H9 (cell line): Measurements from ENCODE around the gene MAP3K1. TPM values are rescaled to one million over a fixed set of nuclear protein-coding genes. Genes with fewer than 3 reads are reported as not detected.

Experiments used
- DNase-seq: peaks from one replicate; pipeline ENCODE4 v3.0.0-alpha.2; 2017
- H2AFZ ChIP-seq: one replicate; pipeline ENCODE4 v1.6.1; 2013; ENCODE audit warnings: mild to moderate bottlenecking, low read length, control low read depth, moderate library complexity
- H2AK5ac ChIP-seq: 2 replicates; pipeline ENCODE4 v1.6.1; 2013; ENCODE audit warnings: low read length, control low read depth, mixed read lengths; ENCODE audit not compliant: insufficient read length
- H2BK120ac ChIP-seq: one replicate; pipeline ENCODE4 v1.6.1; 2013; ENCODE audit warnings: low read depth, mild to moderate bottlenecking, low read length, control low read depth, inconsistent platforms; ENCODE audit not compliant: poor library complexity, severe bottlenecking
- H2BK12ac ChIP-seq: 2 replicates; pipeline ENCODE4 v1.6.1; 2013; ENCODE audit warnings: low read length, control low read depth, mixed read lengths, low read depth; ENCODE audit not compliant: insufficient read length
- H2BK15ac ChIP-seq: 2 replicates; pipeline ENCODE4 v1.6.1; 2013; ENCODE audit warnings: low read depth, low read length, control low read depth
- H2BK20ac ChIP-seq: one replicate; pipeline ENCODE4 v1.6.1; 2013; ENCODE audit warnings: low read depth, mild to moderate bottlenecking, low read length, control low read depth, inconsistent platforms; ENCODE audit not compliant: poor library complexity, severe bottlenecking
- H2BK5ac ChIP-seq: 2 replicates; pipeline ENCODE4 v1.6.1; 2013; ENCODE audit warnings: low read length, control low read depth, mixed read lengths; ENCODE audit not compliant: insufficient read length
- H3K14ac ChIP-seq: 2 replicates; pipeline ENCODE4 v1.6.1; 2013; ENCODE audit warnings: low read length, control low read depth; ENCODE audit not compliant: insufficient read depth
- H3K18ac ChIP-seq: 2 replicates; pipeline ENCODE4 v1.6.1; 2013; ENCODE audit warnings: low read depth, mild to moderate bottlenecking, mixed read lengths, low read length, control low read depth; ENCODE audit not compliant: insufficient read length
- H3K23ac ChIP-seq: 2 replicates; pipeline ENCODE4 v1.6.1; 2013; ENCODE audit warnings: low read length, control low read depth, mixed read lengths, low read depth; ENCODE audit not compliant: insufficient read length
- H3K23me2 ChIP-seq: 2 replicates; pipeline ENCODE4 v1.6.1; 2013; ENCODE audit warnings: low read depth, mild to moderate bottlenecking, mixed read lengths, low read length, control low read depth; ENCODE audit not compliant: insufficient read length, poor library complexity, severe bottlenecking
- H3K27ac ChIP-seq: 2 replicates; pipeline ENCODE4 v1.5.1; 2013; ENCODE audit warnings: low read length, control low read depth, mixed read lengths, low read depth; ENCODE audit not compliant: insufficient read length
- H3K27me3 ChIP-seq: 2 replicates; pipeline ENCODE4 v1.6.1; 2013; ENCODE audit warnings: low read length, control low read depth, inconsistent platforms; ENCODE audit not compliant: insufficient read depth
- H3K4ac ChIP-seq: 2 replicates; pipeline ENCODE4 v1.6.1; 2013; ENCODE audit warnings: low read depth, mild to moderate bottlenecking, control low read depth, inconsistent platforms, low read length, moderate library complexity
- H3K4me1 ChIP-seq: 2 replicates; pipeline ENCODE4 v1.6.1; 2013; ENCODE audit warnings: low read length, control low read depth, inconsistent platforms; ENCODE audit not compliant: insufficient read depth
- H3K4me2 ChIP-seq: 2 replicates; pipeline ENCODE4 v1.6.1; 2013; ENCODE audit warnings: low read length, control low read depth, mixed read lengths; ENCODE audit not compliant: insufficient read length, insufficient read depth
- H3K56ac ChIP-seq: 2 replicates; pipeline ENCODE4 v1.6.1; 2013; ENCODE audit warnings: low read depth, mild to moderate bottlenecking, mixed read lengths, low read length, control low read depth; ENCODE audit not compliant: insufficient read length
- H3K79me1 ChIP-seq: 2 replicates; pipeline ENCODE4 v1.6.1; 2013; ENCODE audit warnings: low read depth, mild to moderate bottlenecking, moderate library complexity, low read length, control low read depth, inconsistent platforms; ENCODE audit not compliant: insufficient read depth, poor library complexity, severe bottlenecking
- H3K79me2 ChIP-seq: 2 replicates; pipeline ENCODE4 v1.6.1; 2013; ENCODE audit warnings: low read length, control low read depth, inconsistent platforms; ENCODE audit not compliant: insufficient read depth
- H3K9ac ChIP-seq: 2 replicates; pipeline ENCODE4 v1.6.1; 2013; ENCODE audit warnings: low read length, control low read depth, mixed read lengths; ENCODE audit not compliant: insufficient read length; ENCODE audit errors: extremely low read depth
- H3K9me3 ChIP-seq: one replicate; pipeline ENCODE4 v1.6.1; 2013; ENCODE audit warnings: low read depth, low read length, inconsistent platforms; ENCODE audit not compliant: control insufficient read depth
- H3T11ph ChIP-seq: one replicate; pipeline ENCODE4 v1.6.1; 2013; ENCODE audit warnings: mild to moderate bottlenecking, low read length, control low read depth, inconsistent platforms
- H4K20me1 ChIP-seq: one replicate; pipeline ENCODE4 v1.6.1; 2013; ENCODE audit not compliant: control insufficient read depth, insufficient read length, insufficient read depth
- H4K5ac ChIP-seq: 2 replicates; pipeline ENCODE4 v1.6.1; 2013; ENCODE audit warnings: low read depth, mild to moderate bottlenecking, mixed read lengths, low read length, control low read depth; ENCODE audit not compliant: insufficient read length
- H4K8ac ChIP-seq: replicated peaks from 2 replicates; pipeline ENCODE4 v1.6.1; 2013; ENCODE audit warnings: low read length, control low read depth, mixed read lengths, low read depth; ENCODE audit not compliant: insufficient read length
- H4K91ac ChIP-seq: 2 replicates; pipeline ENCODE4 v1.6.1; 2013; ENCODE audit warnings: low read depth, mild to moderate bottlenecking, moderate library complexity, mixed read lengths, low read length, control low read depth; ENCODE audit not compliant: insufficient read length
- H3K27ac Mint-ChIP-seq, 3 experiments: 2 replicates in 2 of 3; 3 replicates in 1 of 3; pipeline ENCODE4 v1.8.0; 2020 to 2021; ENCODE audit warnings: mixed read lengths in 3 of 3, mild to moderate bottlenecking in 1 of 3, moderate library complexity in 1 of 3
- H3K27me3 Mint-ChIP-seq: 2 replicates; pipeline ENCODE4 v1.8.0; 2021; ENCODE audit warnings: low read depth, mild to moderate bottlenecking, moderate library complexity, mixed read lengths
- H3K36me3 Mint-ChIP-seq, 3 experiments: 2 replicates in 2 of 3; 3 replicates in 1 of 3; pipeline ENCODE4 v1.8.0; 2020 to 2021; ENCODE audit warnings: low read depth in 3 of 3, mixed read lengths in 3 of 3; ENCODE audit not compliant: insufficient read depth in 1 of 3
- H3K4me1 Mint-ChIP-seq, 2 experiments: 2 replicates each; pipeline ENCODE4 v1.8.0; 2020; ENCODE audit warnings: mixed read lengths in 2 of 2
- H3K4me3 Mint-ChIP-seq, 2 experiments: 2 replicates in 1 of 2; 3 replicates in 1 of 2; pipeline ENCODE4 v1.8.0; 2020 to 2021; ENCODE audit warnings: mild to moderate bottlenecking in 2 of 2, mixed read lengths in 2 of 2, moderate library complexity in 1 of 2
- H3K9me3 Mint-ChIP-seq, 2 experiments: 2 replicates in 1 of 2; 3 replicates in 1 of 2; pipeline ENCODE4 v1.8.0; 2020; ENCODE audit warnings: mild to moderate bottlenecking in 2 of 2, mixed read lengths in 2 of 2, moderate library complexity in 1 of 2
- CTCF ChIP-seq: fragments of 200-600 bp; sonication (generic); conservative IDR thresholded peaks from 3 replicates; pipeline ENCODE4 v1.8.0; 2021; ENCODE audit warnings: antibody characterized with exemption, mild to moderate bottlenecking
- WGBS: extraction: QIAGEN DNeasy Blood & Tissue Kit; methylation state at CpG from one replicate; pipeline ENCODE4 v1.1.7; 2013; ENCODE audit warnings: missing lambda C conversion rate, low lambda C conversion rate, mixed read lengths; ENCODE audit not compliant: insufficient read length; ENCODE audit errors: extremely low coverage; 5-methylcytosine and 5-hydroxymethylcytosine counted together
- total RNA-seq: library from RNA; stranded (reverse); gene quantifications from 2 replicates; pipeline ENCODE4 v1.2.1, GENCODE V29; 2021

Gene MAP3K1
- total RNA-seq, 1 experiment from 2014 or later, result 11.1 TPM

- no peak overlapping the region for H2BK20ac ChIP-seq
- H3K14ac ChIP-seq, result no peak overlapping the region
- peaks cover 33 to 34% of the 10 kb centered on the region in 2 experiments for H3K4me1 Mint-ChIP-seq
- no peaks in the 10 kb centered on the region; a peak in 1 of 7 replicates for H3K36me3 Mint-ChIP-seq
- no CpG with 5 or more reads among the region's 3 CpGs for WGBS
- H4K20me1 ChIP-seq, result no peaks in the 10 kb centered on the region
- H3K23ac ChIP-seq, result no peak overlapping the region
- no peak for TF ChIP-seq CTCF
- H3K4ac ChIP-seq, result no peak overlapping the region
- peaks cover 2% of the 10 kb centered on the region for H3K79me1 ChIP-seq
- no peak overlapping the region for H2AFZ ChIP-seq
- H2AK5ac ChIP-seq, result no peak overlapping the region
- H3K18ac ChIP-seq, result no peak overlapping the region
- no peak overlapping the region for H2BK5ac ChIP-seq
- no peak overlapping the region for H3T11ph ChIP-seq
- DNase-seq, result no peak
- no peak overlapping the region for H4K8ac ChIP-seq
- H3K4me2 ChIP-seq, result no peak overlapping the region
- H3K9me3 Mint-ChIP-seq, result no peaks in the 10 kb centered on the region
- no peak overlapping the region for H2BK12ac ChIP-seq
- no peak overlapping the region for H3K27ac Mint-ChIP-seq
- H3K56ac ChIP-seq, result no peak overlapping the region
- no peak overlapping the region for H3K4me3 Mint-ChIP-seq
- no peaks in the 10 kb centered on the region for H3K27me3 ChIP-seq
- no peaks in the 10 kb centered on the region for H3K23me2 ChIP-seq
- H4K91ac ChIP-seq, result no peak overlapping the region
- peaks cover 11% of the 10 kb centered on the region; the same call in 1 of the 2 replicates for H3K79me2 ChIP-seq
- H2BK15ac ChIP-seq, result no peak overlapping the region
- H3K9me3 ChIP-seq, result no peaks in the 10 kb centered on the region
- H2BK120ac ChIP-seq, result no peak overlapping the region
- peaks cover 6% of the 10 kb centered on the region for H3K4me1 ChIP-seq
- no peak overlapping the region for H3K27ac ChIP-seq
- no peaks in the 10 kb centered on the region for H3K27me3 Mint-ChIP-seq
- H3K9ac ChIP-seq, result no peak overlapping the region
- no peak overlapping the region for H4K5ac ChIP-seq
These were observed 10.0 kb downstream of the MAP3K1 start for GRCh38 chr5:56825222-56825824.
